ENCODE data around the gene JAM3. TPM values are rescaled to one million over a fixed set of nuclear protein-coding genes. Genes with fewer than 3 reads are reported as not detected.

JAM3 gene
- total and polyA plus RNA-seq, 3 experiments from 2014 or later, result 4.9 to 14.8 (median 12.5) TPM

DNA sequence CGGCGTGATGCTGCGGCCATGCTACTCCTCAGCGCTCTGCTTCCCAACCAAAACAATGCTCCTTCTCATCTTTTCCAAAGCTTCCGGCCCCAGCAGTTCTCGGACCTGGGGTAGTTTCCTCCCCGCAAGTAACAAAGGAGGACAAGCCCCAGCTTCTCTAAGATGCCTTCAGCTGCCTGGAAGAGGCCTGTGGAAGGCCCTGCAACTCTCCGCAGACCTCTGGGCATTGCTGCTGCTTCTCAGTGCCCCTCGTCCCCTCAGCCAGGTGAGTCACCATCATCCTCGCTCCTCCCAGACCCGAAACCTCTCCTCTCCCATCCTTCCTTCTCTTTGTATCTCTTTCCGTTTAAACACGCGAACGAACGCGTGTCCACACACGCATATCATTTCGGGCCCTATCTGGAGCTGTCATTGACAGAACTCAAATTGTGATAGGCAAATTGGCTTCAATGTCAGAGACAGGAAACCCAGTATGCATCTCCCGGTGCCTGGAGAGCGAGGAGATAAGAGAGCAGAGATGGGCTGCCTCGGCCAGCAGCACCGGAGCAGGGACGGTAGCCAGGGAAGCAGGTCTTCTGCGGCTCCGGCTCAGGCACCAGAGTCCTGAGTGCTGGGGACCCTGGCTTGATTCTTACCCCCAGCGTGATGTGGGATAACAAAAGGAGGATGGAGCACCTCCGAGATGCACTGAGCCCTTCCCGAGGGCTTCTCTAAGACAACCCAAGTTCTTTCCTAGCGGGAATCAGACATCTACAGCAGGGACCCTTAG lies 22.0 kb upstream of the JAM3 start:
- DNase-seq, result no peak
- ChIA-PET POLR2A (no interaction called here), CTCF (interaction anchor here (1.3 to 2.5 kb wide), 5 partner anchors 9 to 119 kb away, joined by 4 to 10 read pairs (median 6); no protein-coding TSS in a partner anchor)
- Histone ChIP-seq H3K27me3 (ENCODE audit: insufficient read depth, low read length, poor library complexity, severe bottlenecking) (peaks cover 4% of the 10 kb centered on the region), H3K4me1 (ENCODE audit: insufficient read depth, low read length) (peaks cover 6% of the 10 kb centered on the region), H3K36me3 (ENCODE audit: insufficient read depth, low read length) (no peaks in the 10 kb centered on the region), H3K4me3 (ENCODE audit: low read length) (no peak overlapping the region), H3K9me3 (ENCODE audit: low read length) (no peaks in the 10 kb centered on the region), H3K27ac (ENCODE audit: low read depth, low read length) (no peak overlapping the region)
- H3K9me3 Mint-ChIP-seq, result no peaks in the 10 kb centered on the region
- H3K27ac Mint-ChIP-seq, result peak overlapping the region in 2 of 8 donors; percentile 68 to 74
- no peaks in the 10 kb centered on the region for H3K36me3 Mint-ChIP-seq
- H3K27me3 Mint-ChIP-seq, result peaks cover 22 to 30% of the 10 kb centered on the region in 2 donors
- H3K4me1 Mint-ChIP-seq, result peaks cover 2 to 6% (median 5%) of the 10 kb centered on the region in 3 donors
- H3K4me3 Mint-ChIP-seq, result no peak overlapping the region

DNA sequence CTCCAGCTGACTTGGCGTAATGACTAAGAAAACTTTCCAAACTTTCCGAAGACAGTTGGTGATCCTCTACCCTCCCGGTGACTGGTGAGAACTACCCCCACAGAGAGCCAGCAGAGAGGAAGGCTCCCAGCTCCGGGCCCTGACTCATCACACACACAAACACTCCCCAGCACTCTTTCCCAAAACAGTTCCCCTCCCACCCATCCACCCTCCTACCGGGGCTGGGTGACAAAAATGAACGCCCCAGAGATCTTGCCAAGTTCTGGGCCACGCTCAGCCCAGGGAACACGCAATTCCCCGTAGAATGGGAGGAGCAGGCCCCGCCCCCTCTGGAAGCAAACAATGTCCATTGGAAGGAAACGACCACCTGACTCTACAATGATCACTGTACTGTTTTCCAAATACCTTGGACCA lies 21.3 kb upstream of the JAM3 start:
- H3K27ac Mint-ChIP-seq, result no peak overlapping the region
- POLR2A ChIA-PET, result no interaction called here
- no peak overlapping the region for H3K4me3 Mint-ChIP-seq
- H3K27ac ChIP-seq (ENCODE audit: low read depth, low read length), result no peak overlapping the region
- DNase-seq, result no peak
- H3K27me3 ChIP-seq (ENCODE audit: insufficient read depth, low read length, poor library complexity, severe bottlenecking), result peaks cover 4% of the 10 kb centered on the region
- H3K36me3 ChIP-seq (ENCODE audit: insufficient read depth, low read length), result no peaks in the 10 kb centered on the region
- H3K4me3 ChIP-seq (ENCODE audit: low read length), result no peak overlapping the region
- peaks cover 2 to 6% (median 5%) of the 10 kb centered on the region in 3 donors for H3K4me1 Mint-ChIP-seq
- H3K27me3 Mint-ChIP-seq, result peaks cover 22 to 30% of the 10 kb centered on the region in 2 donors
- no peaks in the 10 kb centered on the region for H3K9me3 Mint-ChIP-seq
- no peaks in the 10 kb centered on the region for H3K36me3 Mint-ChIP-seq
- CTCF ChIA-PET, result interaction anchor here (1.3 kb wide), 1 partner anchor 28 kb away, joined by 3 read pairs; no protein-coding TSS in a partner anchor
- H3K4me1 ChIP-seq (ENCODE audit: insufficient read depth, low read length), result peaks cover 6% of the 10 kb centered on the region
- H3K9me3 ChIP-seq (ENCODE audit: low read length), result no peaks in the 10 kb centered on the region

DNA sequence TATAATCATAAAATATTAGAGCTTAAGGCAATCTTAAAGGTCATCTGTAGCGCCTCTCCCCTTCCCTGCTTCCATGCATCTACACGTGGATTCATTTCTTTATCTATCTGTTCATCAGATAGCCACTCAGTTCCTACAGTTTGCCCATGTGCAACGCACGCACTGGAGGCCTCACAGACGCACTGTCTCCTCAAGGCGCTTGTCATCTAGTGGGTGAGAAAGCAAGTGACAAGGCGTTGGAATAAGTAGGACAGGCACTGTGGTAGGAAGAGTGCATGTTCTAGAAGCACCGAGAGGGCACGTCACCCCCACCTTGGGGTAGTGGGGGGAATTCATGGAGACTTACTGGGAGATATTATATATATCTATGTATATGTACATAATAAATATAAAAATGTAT lies 20.8 kb upstream of the JAM3 start:
- Mint-ChIP-seq H3K4me1 (peaks cover 2 to 6% (median 5%) of the 10 kb centered on the region in 3 donors), H3K27me3 (peaks cover 23 to 31% of the 10 kb centered on the region in 2 donors), H3K36me3 (no peaks in the 10 kb centered on the region), H3K4me3 (no peak overlapping the region), H3K9me3 (no peaks in the 10 kb centered on the region), H3K27ac (peak overlapping the region in 1 of 8 donors; percentile 21)
- ChIA-PET CTCF (interaction anchor here (1.3 kb wide), 1 partner anchor 29 kb away, joined by 3 read pairs; no protein-coding TSS in a partner anchor), POLR2A (no interaction called here)
- no peaks in the 10 kb centered on the region for H3K36me3 ChIP-seq (ENCODE audit: insufficient read depth, low read length)
- peaks cover 6% of the 10 kb centered on the region for H3K4me1 ChIP-seq (ENCODE audit: insufficient read depth, low read length)
- peaks cover 4% of the 10 kb centered on the region for H3K27me3 ChIP-seq (ENCODE audit: insufficient read depth, low read length, poor library complexity, severe bottlenecking)
- no peak overlapping the region for H3K27ac ChIP-seq (ENCODE audit: low read depth, low read length)
- H3K4me3 ChIP-seq (ENCODE audit: low read length), result no peak overlapping the region
- DNase-seq, result no peak
- no peaks in the 10 kb centered on the region for H3K9me3 ChIP-seq (ENCODE audit: low read length)

DNA sequence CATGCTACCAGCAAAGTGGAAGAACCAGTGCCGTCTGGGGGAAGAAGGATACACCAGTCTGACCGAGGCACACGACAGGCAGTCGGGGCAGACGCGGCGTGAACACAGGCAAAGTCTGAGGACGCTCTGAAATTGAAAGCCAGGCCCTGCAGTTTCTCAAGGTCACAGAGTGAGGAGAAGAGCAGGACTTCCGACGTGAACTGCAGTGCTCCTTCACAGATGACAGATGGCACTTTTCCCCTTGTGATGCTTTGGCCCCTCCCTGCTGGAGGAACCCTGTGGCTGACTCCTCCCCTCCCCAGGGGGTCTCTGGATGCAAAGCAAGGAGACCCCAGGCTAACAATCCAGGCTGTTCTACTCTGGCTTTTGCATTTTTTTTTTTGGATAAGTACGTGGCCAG lies 19.6 kb upstream of the JAM3 start:
- Histone ChIP-seq H3K36me3 (ENCODE audit: insufficient read depth, low read length) (no peaks in the 10 kb centered on the region), H3K9me3 (ENCODE audit: low read length) (no peaks in the 10 kb centered on the region), H3K4me1 (ENCODE audit: insufficient read depth, low read length) (peaks cover 6% of the 10 kb centered on the region), H3K27ac (ENCODE audit: low read depth, low read length) (no peak overlapping the region), H3K27me3 (ENCODE audit: insufficient read depth, low read length, poor library complexity, severe bottlenecking) (peaks cover 4% of the 10 kb centered on the region), H3K4me3 (ENCODE audit: low read length) (no peak overlapping the region)
- Mint-ChIP-seq H3K36me3 (no peaks in the 10 kb centered on the region), H3K27ac (no peak overlapping the region), H3K4me3 (no peak overlapping the region), H3K27me3 (peaks cover 23 to 35% of the 10 kb centered on the region in 2 donors), H3K4me1 (peaks cover 2 to 6% (median 5%) of the 10 kb centered on the region in 3 donors), H3K9me3 (no peaks in the 10 kb centered on the region)
- POLR2A ChIA-PET, result no interaction called here
- CTCF ChIA-PET, result interaction anchor here (2.9 kb wide), 1 partner anchor 10 kb away, joined by 31 read pairs; no protein-coding TSS in a partner anchor
- no peak for DNase-seq

DNA sequence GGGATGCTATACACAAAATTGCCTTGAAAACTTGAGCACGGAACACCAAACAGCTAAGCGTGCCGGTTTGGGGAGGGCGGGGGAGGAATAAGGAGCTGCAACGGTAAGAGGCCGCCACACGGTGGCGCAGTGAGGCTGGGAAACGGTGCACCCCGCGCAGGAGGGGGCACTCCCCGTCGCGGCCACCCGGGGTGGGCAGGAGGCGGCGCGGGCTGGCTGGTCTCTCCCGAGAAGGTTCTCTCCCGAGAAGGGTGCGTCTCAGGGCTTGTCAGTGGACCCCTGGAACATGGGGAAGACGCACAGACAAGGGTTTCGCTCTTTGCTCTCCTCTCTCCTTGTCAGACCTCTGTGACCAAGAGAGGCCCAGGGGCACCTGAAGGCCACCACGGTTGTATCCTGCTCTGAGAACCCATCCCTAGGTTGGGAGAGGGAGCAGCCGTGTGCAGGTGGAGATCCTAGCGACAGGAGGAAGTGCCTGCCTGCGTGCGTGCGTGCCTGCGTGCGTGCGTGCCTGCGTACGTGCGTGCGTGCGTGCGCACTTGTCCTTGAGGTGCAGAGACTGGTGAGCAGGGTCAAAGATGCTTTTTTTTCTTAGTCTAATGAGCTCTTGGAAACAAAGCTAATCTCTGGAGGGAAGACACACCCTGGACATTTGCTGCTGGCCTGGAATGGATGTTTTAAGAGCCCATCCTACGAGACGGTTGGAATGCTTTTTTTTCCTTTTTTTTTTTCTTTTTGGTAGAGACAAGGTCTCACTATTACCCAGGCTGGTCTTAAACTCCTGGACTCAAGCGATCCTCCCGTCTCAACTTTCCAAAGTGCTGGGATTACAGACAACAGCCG lies 18.1 kb upstream of the JAM3 start:
- Mint-ChIP-seq H3K36me3 (no peaks in the 10 kb centered on the region), H3K4me3 (peak overlapping the region in 1 of 7 donors; percentile 32), H3K27ac (peak overlapping the region in 2 of 8 donors; percentile 24 to 76), H3K4me1 (peaks cover 2 to 6% (median 5%) of the 10 kb centered on the region in 3 donors), H3K27me3 (peaks cover 30 to 42% of the 10 kb centered on the region in 2 donors), H3K9me3 (peaks cover 0 to 1% (median 0%) of the 10 kb centered on the region in 5 donors)
- peak; percentile 63 to 80 (median 65) for DNase-seq
- ChIA-PET CTCF (interaction anchor here (0.6 to 2.9 kb wide), 35 partner anchors 9 to 211 kb away, joined by 3 to 31 read pairs (median 4); partner anchors contain the start of gene JAM3), POLR2A (interaction anchor here (1.2 to 1.5 kb wide), 3 partner anchors 10 to 23 kb away, joined by 3 to 5 read pairs (median 5); no protein-coding TSS in a partner anchor)
- Histone ChIP-seq H3K4me1 (ENCODE audit: insufficient read depth, low read length) (peaks cover 6% of the 10 kb centered on the region), H3K27ac (ENCODE audit: low read depth, low read length) (no peak overlapping the region), H3K36me3 (ENCODE audit: insufficient read depth, low read length) (no peaks in the 10 kb centered on the region), H3K4me3 (ENCODE audit: low read length) (no peak overlapping the region), H3K27me3 (ENCODE audit: insufficient read depth, low read length, poor library complexity, severe bottlenecking) (peaks cover 4% of the 10 kb centered on the region), H3K9me3 (ENCODE audit: low read length) (no peaks in the 10 kb centered on the region)

DNA sequence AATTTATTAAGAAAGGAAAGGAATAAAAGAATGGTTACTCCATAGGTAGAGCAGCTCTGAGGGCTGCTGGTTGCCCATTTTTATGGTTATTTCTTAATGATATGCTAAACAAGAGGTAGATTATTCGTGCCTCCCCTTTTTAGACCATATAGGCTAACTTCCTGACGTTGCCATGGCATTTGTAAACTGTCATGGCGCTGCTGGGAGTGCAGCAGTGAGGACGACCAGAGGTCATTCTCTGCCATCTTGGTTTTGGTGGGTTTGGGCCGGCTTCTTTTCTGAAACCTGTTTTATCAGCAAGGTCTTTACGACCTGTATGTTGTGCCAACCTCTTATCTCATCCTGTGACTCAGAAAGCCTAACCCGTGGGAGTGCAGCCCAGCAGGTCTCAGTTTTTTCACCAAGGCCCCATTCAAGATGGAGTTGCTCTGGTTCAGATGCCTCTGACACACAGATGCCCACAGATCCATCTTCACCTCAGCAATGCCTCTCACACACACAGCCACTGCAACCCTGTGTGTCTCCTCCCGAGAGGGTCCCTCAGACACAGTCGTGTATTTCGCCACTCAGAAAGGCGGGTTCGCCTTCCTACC lies 16.4 kb upstream of the JAM3 start:
- H3K27ac ChIP-seq (ENCODE audit: low read depth, low read length), result no peak overlapping the region
- H3K36me3 ChIP-seq (ENCODE audit: insufficient read depth, low read length), result no peaks in the 10 kb centered on the region
- H3K9me3 Mint-ChIP-seq, result peaks cover 0 to 1% (median 0%) of the 10 kb centered on the region in 5 donors
- ChIA-PET CTCF (interaction anchor here (2.7 kb wide), 2 partner anchors 10 to 88 kb away, joined by 16 to 24 read pairs; no protein-coding TSS in a partner anchor), POLR2A (no interaction called here)
- no peak overlapping the region for H3K27ac Mint-ChIP-seq
- no peak overlapping the region for H3K4me3 Mint-ChIP-seq
- peaks cover 6% of the 10 kb centered on the region for H3K4me1 ChIP-seq (ENCODE audit: insufficient read depth, low read length)
- H3K4me1 Mint-ChIP-seq, result peaks cover 2 to 6% (median 5%) of the 10 kb centered on the region in 3 donors
- H3K36me3 Mint-ChIP-seq, result no peaks in the 10 kb centered on the region
- H3K27me3 Mint-ChIP-seq, result peaks cover 21 to 43% of the 10 kb centered on the region in 2 donors
- no peak overlapping the region for H3K4me3 ChIP-seq (ENCODE audit: low read length)
- no peaks in the 10 kb centered on the region for H3K9me3 ChIP-seq (ENCODE audit: low read length)
- DNase-seq, result no peak
- peaks cover 4% of the 10 kb centered on the region for H3K27me3 ChIP-seq (ENCODE audit: insufficient read depth, low read length, poor library complexity, severe bottlenecking)

DNA sequence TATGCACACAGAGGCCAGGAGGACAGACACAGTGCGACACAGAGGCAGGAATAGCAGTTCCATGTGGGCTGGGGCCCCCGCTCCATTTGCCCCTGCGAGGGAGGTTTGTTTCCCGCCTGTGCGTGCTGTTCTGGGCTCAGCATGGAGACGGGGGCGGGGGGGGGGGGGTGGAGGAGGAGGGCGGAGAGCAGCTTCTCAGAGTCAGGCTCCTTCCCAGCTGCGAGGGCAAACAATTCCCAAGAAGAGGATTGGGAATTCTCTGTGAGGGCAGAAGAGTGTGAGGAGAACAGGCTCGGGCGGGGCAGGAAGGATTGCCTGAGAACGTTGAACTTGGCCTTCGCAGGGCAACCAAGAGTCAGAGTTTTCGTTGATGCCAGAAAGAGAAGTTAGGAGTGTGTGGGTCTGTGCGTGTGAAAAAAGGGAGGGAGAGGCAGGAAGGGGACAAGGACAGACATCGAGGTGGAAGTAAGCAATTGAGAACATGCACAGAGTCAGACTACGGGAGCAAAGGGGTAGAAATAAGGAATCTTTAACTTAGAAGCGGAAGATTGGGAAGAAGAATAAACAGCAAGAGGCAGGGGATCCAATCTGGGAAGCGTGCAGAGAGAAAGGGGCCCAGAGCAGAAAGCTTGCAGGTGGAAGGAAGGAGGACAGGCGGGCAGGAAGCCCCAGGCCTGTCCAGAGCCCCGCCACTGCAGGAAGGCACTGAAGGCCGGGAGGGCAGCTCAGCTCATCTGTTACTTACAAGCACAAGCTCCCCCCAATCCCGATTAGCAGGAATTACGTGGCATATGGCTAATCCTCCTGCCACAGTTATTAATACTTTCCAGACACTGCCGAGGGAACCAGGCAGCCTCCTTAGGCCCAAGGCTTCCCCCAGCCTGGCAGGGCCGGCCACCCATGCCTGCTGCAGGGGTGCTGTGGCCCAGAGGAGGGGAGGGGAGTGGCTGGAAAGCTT lies 15.6 kb upstream of the JAM3 start:
- Histone ChIP-seq H3K9me3 (ENCODE audit: low read length) (no peaks in the 10 kb centered on the region), H3K4me1 (ENCODE audit: insufficient read depth, low read length) (peaks cover 6% of the 10 kb centered on the region), H3K27me3 (ENCODE audit: insufficient read depth, low read length, poor library complexity, severe bottlenecking) (peaks cover 4% of the 10 kb centered on the region), H3K4me3 (ENCODE audit: low read length) (no peak overlapping the region), H3K36me3 (ENCODE audit: insufficient read depth, low read length) (no peaks in the 10 kb centered on the region), H3K27ac (ENCODE audit: low read depth, low read length) (no peak overlapping the region)
- peaks cover 22 to 44% of the 10 kb centered on the region in 2 donors for H3K27me3 Mint-ChIP-seq
- POLR2A ChIA-PET, result no interaction called here
- CTCF ChIA-PET, result interaction anchor here (1.0 kb wide), 1 partner anchor 16 kb away, joined by 5 read pairs; the partner anchor contains the start of gene JAM3
- no peak overlapping the region for H3K4me3 Mint-ChIP-seq
- no peak for DNase-seq
- peaks cover 7 to 13% (median 10%) of the 10 kb centered on the region in 3 donors for H3K4me1 Mint-ChIP-seq
- peak overlapping the region in 1 of 8 donors; percentile 97 for H3K27ac Mint-ChIP-seq
- no peaks in the 10 kb centered on the region for H3K36me3 Mint-ChIP-seq
- H3K9me3 Mint-ChIP-seq, result peaks cover 0 to 4% (median 0%) of the 10 kb centered on the region in 5 donors

Measured in CD8-positive, alpha-beta memory T cell (primary cell).